WTC11 (cell line): ENCODE measurements around the gene UBE2H.

Experiments
- CTCF ChIP-seq: fragments of 200-600 bp; IDR thresholded peaks from 2 replicates; pipeline ENCODE4 v1.8.0; 2022; ENCODE audit warnings: antibody characterized with exemption
- ERG ChIP-seq: fragments of 250-450 bp; sonication (Bioruptor Pico); IDR thresholded peaks from 2 replicates; pipeline ENCODE4 v1.8.0; 2021; ENCODE audit warnings: mild to moderate bottlenecking
- FOXJ3 ChIP-seq: sonication (generic); formaldehyde crosslinking; IDR thresholded peaks from 2 replicates; pipeline ENCODE4 v1.9.0; 2021; ENCODE audit warnings: missing genetic modification reagents, mild to moderate bottlenecking, borderline replicate concordance
- HMGXB4 ChIP-seq: sonication (generic); formaldehyde crosslinking; IDR thresholded peaks from 2 replicates; pipeline ENCODE4 v1.8.1; 2023; ENCODE audit warnings: mild to moderate bottlenecking, moderate library complexity, missing genetic modification reagents
- NR1H2 ChIP-seq: sonication (generic); formaldehyde crosslinking; IDR thresholded peaks from 2 replicates; pipeline ENCODE4 v1.9.0; 2021; ENCODE audit warnings: mild to moderate bottlenecking, moderate library complexity, missing genetic modification reagents
- NR2C2 ChIP-seq: sonication (generic); formaldehyde crosslinking; IDR thresholded peaks from 2 replicates; pipeline ENCODE4 v1.8.0; 2022; ENCODE audit warnings: mild to moderate bottlenecking, missing genetic modification reagents
- RORB ChIP-seq: fragments of 250-450 bp; sonication (Bioruptor Pico); IDR thresholded peaks from 2 replicates; pipeline ENCODE4 v1.9.0; 2021; ENCODE audit warnings: mild to moderate bottlenecking
- USF2 ChIP-seq: sonication (generic); formaldehyde crosslinking; IDR thresholded peaks from 2 replicates; pipeline ENCODE4 v1.8.1; 2023; ENCODE audit warnings: mild to moderate bottlenecking, missing genetic modification reagents, moderate library complexity
- ZNF138 ChIP-seq: sonication (generic); formaldehyde crosslinking; conservative IDR thresholded peaks from 2 replicates; pipeline ENCODE4 v1.8.1; 2022; ENCODE audit warnings: mild to moderate bottlenecking, moderate library complexity, missing genetic modification reagents
- TF ChIP-seq, protein P1 (sequence below): sonication (generic); formaldehyde crosslinking; IDR thresholded peaks from 2 replicates; pipeline ENCODE4 v1.8.1; 2023; ENCODE audit warnings: mild to moderate bottlenecking, missing genetic modification reagents
- TF ChIP-seq, protein P2 (sequence below): sonication (generic); formaldehyde crosslinking; IDR thresholded peaks from 2 replicates; pipeline ENCODE4 v1.8.0; 2022; ENCODE audit warnings: mild to moderate bottlenecking, missing genetic modification reagents
- TF ChIP-seq, protein P3 (sequence below): sonication (generic); formaldehyde crosslinking; conservative IDR thresholded peaks from 2 replicates; pipeline ENCODE4 v1.8.1; 2022; ENCODE audit warnings: mild to moderate bottlenecking, missing genetic modification reagents
- TF ChIP-seq, protein P4 (sequence below): sonication (generic); formaldehyde crosslinking; IDR thresholded peaks from 2 replicates; pipeline ENCODE4 v1.8.0; 2022; ENCODE audit warnings: mild to moderate bottlenecking, missing genetic modification reagents
- TF ChIP-seq, protein P5 (sequence below): sonication (generic); formaldehyde crosslinking; IDR thresholded peaks from 2 replicates; pipeline ENCODE4 v1.8.1; 2022; ENCODE audit warnings: low read depth, missing genetic modification reagents, borderline replicate concordance

DNA sequence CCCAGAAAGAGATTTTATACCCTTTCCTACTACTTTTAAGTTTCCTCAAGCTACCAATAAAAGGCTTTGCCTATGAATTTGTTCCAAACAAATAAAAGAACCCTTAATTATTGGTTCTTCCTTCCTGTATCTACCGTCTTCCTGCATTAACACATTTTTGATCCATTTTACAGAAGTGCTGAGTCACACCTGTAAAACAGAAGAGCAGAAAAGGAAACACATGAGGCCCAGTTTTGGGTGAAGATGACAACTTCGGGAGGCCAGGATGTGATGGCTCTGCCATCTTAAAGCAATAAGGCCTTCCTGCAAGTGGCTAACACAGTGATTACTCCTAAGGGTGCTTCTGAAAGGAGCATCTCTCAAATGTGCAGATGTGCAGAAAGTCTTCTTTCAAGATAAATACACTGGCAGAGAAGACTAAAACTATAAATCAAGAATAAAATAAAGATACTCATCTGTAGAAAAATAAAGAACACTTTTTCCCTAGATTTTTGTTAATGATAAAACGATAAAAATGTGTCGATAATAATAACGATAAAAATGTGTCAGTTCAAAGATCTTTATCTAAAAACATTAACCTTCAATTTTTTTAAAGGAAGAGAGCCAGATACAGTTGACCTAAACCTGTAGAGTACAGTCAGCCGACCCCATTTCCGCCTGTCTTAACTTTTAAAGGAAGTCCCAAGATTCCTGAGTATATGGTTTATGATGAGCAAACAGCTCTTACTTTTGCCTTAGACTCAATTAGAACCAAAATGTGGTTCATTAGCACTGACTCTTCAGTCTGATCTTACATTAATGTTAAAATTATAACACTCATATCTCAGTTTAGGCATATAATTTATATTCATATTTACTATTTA is 108.6 kb downstream of the UBE2H start:
- TF ChIP-seq, protein P1, sequence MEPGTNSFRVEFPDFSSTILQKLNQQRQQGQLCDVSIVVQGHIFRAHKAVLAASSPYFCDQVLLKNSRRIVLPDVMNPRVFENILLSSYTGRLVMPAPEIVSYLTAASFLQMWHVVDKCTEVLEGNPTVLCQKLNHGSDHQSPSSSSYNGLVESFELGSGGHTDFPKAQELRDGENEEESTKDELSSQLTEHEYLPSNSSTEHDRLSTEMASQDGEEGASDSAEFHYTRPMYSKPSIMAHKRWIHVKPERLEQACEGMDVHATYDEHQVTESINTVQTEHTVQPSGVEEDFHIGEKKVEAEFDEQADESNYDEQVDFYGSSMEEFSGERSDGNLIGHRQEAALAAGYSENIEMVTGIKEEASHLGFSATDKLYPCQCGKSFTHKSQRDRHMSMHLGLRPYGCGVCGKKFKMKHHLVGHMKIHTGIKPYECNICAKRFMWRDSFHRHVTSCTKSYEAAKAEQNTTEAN (CRISPR knock-in tag): no peak
- TF ChIP-seq NR1H2 (CRISPR knock-in tag): no peak
- no peak for TF ChIP-seq CTCF
- TF ChIP-seq, protein P2, sequence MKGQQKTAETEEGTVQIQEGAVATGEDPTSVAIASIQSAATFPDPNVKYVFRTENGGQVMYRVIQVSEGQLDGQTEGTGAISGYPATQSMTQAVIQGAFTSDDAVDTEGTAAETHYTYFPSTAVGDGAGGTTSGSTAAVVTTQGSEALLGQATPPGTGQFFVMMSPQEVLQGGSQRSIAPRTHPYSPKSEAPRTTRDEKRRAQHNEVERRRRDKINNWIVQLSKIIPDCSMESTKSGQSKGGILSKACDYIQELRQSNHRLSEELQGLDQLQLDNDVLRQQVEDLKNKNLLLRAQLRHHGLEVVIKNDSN: no peak
- no peak for TF ChIP-seq USF2 (CRISPR knock-in tag)
- TF ChIP-seq FOXJ3 (CRISPR knock-in tag): no peak
- TF ChIP-seq NR2C2 (CRISPR knock-in tag): no peak
- TF ChIP-seq, protein P3, sequence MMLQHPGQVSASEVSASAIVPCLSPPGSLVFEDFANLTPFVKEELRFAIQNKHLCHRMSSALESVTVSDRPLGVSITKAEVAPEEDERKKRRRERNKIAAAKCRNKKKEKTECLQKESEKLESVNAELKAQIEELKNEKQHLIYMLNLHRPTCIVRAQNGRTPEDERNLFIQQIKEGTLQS (CRISPR knock-in tag): no peak
- TF ChIP-seq HMGXB4 (CRISPR knock-in tag): no peak
- TF ChIP-seq, protein P4, sequence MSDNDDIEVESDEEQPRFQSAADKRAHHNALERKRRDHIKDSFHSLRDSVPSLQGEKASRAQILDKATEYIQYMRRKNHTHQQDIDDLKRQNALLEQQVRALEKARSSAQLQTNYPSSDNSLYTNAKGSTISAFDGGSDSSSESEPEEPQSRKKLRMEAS (CRISPR knock-in tag): no peak
- TF ChIP-seq ZNF138 (CRISPR knock-in tag): no peak
- TF ChIP-seq, protein P5, sequence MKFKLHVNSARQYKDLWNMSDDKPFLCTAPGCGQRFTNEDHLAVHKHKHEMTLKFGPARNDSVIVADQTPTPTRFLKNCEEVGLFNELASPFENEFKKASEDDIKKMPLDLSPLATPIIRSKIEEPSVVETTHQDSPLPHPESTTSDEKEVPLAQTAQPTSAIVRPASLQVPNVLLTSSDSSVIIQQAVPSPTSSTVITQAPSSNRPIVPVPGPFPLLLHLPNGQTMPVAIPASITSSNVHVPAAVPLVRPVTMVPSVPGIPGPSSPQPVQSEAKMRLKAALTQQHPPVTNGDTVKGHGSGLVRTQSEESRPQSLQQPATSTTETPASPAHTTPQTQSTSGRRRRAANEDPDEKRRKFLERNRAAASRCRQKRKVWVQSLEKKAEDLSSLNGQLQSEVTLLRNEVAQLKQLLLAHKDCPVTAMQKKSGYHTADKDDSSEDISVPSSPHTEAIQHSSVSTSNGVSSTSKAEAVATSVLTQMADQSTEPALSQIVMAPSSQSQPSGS (CRISPR knock-in tag): no peak
- no peak for TF ChIP-seq ERG
- TF ChIP-seq RORB: no peak
